ENCODE data around the gene TMCC1.
A peak's percentile ranks its signal among the peaks of the same experiment; 100 is the strongest.
"Not testable (repeated sequence)": the region's sequence is repeated elsewhere in the genome, so short reads cannot be mapped to it uniquely, and the experiment has no call there.

The TMCC1 gene

GRCh38 chr3:129650256-129650872 lies 243.1 kb downstream of the TMCC1 start:
- DNase-seq (ENCODE audit: low spot score), result peak; percentile 76

- no peak for DNase-seq (ENCODE audit: low spot score)
Measured at GRCh38 chr3:129648391-129648790, 245.1 kb downstream of the TMCC1 start.

- no peak for DNase-seq (ENCODE audit: low spot score)
Measured at GRCh38 chr3:129645286-129645685, 248.2 kb downstream of the TMCC1 start.

- no peak for DNase-seq (ENCODE audit: low spot score)
Measured at GRCh38 chr3:129644836-129645235, 248.7 kb downstream of the TMCC1 start.

GRCh38 chr3:129641567-129642260 lies 251.8 kb downstream of the TMCC1 start:
- not testable (repeated sequence) for DNase-seq (ENCODE audit: low spot score)

GRCh38 chr3:129640985-129641384 lies 252.5 kb downstream of the TMCC1 start:
- DNase-seq (ENCODE audit: low spot score), result not testable (repeated sequence)

- no peak for DNase-seq (ENCODE audit: low spot score)
Measured at GRCh38 chr3:129638481-129638880, 255.0 kb downstream of the TMCC1 start.

- no peak for DNase-seq (ENCODE audit: low spot score)
Measured at GRCh38 chr3:129636082-129636481, 257.4 kb downstream of the TMCC1 start.

- DNase-seq (ENCODE audit: low spot score), result no peak
Measured at GRCh38 chr3:129635656-129636055, 257.9 kb downstream of the TMCC1 start.

- DNase-seq (ENCODE audit: low spot score), result no peak
Measured at GRCh38 chr3:129633751-129634481, 259.6 kb downstream of the TMCC1 start.

- no peak for DNase-seq (ENCODE audit: low spot score)
Measured at GRCh38 chr3:129632977-129633376, 260.5 kb downstream of the TMCC1 start.

- DNase-seq (ENCODE audit: low spot score), result no peak
Measured at GRCh38 chr3:129632556-129632955, 261.0 kb downstream of the TMCC1 start.

GRCh38 chr3:129632056-129632455 lies 261.5 kb downstream of the TMCC1 start:
- no peak for DNase-seq (ENCODE audit: low spot score)

- DNase-seq (ENCODE audit: low spot score), result no peak
Measured at GRCh38 chr3:129629011-129629410, 264.5 kb downstream of the TMCC1 start.

GRCh38 chr3:129628169-129628522 lies 265.4 kb downstream of the TMCC1 start:
- DNase-seq (ENCODE audit: low spot score), result no peak

GRCh38 chr3:129627350-129628168 lies 266.0 kb downstream of the TMCC1 start:
- DNase-seq (ENCODE audit: low spot score), result peak; percentile 74

GRCh38 chr3:129626744-129627349 lies 266.7 kb downstream of the TMCC1 start:
- peak; percentile 92 for DNase-seq (ENCODE audit: low spot score)

GRCh38 chr3:129625072-129625874 lies 268.2 kb downstream of the TMCC1 start:
- no peak for DNase-seq (ENCODE audit: low spot score)

- no peak for DNase-seq (ENCODE audit: low spot score)
Measured at GRCh38 chr3:129624347-129625071, 269.0 kb downstream of the TMCC1 start.

- no peak for DNase-seq (ENCODE audit: low spot score)
Measured at GRCh38 chr3:129623447-129624118, 269.9 kb downstream of the TMCC1 start.

Data from AG08395 (cell line).